PC-9 (cell line): Measurements from ENCODE around the gene HAT1.

Experiments
- EZH2 ChIP-seq: fragments of 200-600 bp; sonication (generic); IDR thresholded peaks from 2 replicates; pipeline ENCODE4 v1.8.0; 2017; ENCODE audit warnings: antibody characterized with exemption, low read depth
- TF ChIP-seq, protein P1 (sequence below): fragments of 200-600 bp; sonication (generic); conservative IDR thresholded peaks from 2 replicates; pipeline ENCODE4 v1.6.1; 2017; ENCODE audit warnings: mixed run types, antibody characterized with exemption, mild to moderate bottlenecking, moderate library complexity

DNA sequence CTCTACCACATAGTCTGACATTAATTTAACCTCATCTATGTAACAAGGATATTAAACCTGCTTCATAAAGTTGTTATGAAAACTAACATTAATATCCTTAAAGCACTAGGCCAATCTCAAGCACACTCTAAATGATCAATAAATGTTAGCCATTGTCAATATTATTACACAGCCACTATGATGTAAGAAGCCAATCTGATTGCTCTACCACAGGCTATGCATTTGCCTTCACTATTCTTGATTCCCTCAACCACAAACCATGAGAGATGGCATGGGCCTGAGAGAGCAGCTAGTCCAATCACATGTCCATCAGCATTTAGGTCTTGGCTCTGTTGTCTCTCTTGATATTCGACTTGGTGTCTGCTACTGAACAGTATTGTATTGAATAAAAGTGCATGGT, 32.5 kb upstream of the HAT1 start:
- TF ChIP-seq, protein P1, sequence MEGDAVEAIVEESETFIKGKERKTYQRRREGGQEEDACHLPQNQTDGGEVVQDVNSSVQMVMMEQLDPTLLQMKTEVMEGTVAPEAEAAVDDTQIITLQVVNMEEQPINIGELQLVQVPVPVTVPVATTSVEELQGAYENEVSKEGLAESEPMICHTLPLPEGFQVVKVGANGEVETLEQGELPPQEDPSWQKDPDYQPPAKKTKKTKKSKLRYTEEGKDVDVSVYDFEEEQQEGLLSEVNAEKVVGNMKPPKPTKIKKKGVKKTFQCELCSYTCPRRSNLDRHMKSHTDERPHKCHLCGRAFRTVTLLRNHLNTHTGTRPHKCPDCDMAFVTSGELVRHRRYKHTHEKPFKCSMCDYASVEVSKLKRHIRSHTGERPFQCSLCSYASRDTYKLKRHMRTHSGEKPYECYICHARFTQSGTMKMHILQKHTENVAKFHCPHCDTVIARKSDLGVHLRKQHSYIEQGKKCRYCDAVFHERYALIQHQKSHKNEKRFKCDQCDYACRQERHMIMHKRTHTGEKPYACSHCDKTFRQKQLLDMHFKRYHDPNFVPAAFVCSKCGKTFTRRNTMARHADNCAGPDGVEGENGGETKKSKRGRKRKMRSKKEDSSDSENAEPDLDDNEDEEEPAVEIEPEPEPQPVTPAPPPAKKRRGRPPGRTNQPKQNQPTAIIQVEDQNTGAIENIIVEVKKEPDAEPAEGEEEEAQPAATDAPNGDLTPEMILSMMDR, result no peak
- TF ChIP-seq EZH2, result no peak
